ENCODE results near the gene SUPV3L1. TPM values are rescaled to one million over a fixed set of nuclear protein-coding genes. Genes with fewer than 3 reads are reported as not detected.

Gene SUPV3L1
- total and polyA plus RNA-seq, 9 of the 15 experiments (the other 6 are each of a cell fraction or from before 2014, with no cell fraction given) = 45.2 to 156 (median 92.6) TPM

- peak; percentile 91 for TF ChIP-seq MGA (IDR thresholded peaks at IDR 0.05)
- TF ChIP-seq CHCHD3 (CRISPR knock-in tag; IDR thresholded peaks at IDR 0.05) = no peak
- no peak for TF ChIP-seq DLX4 (CRISPR knock-in tag; IDR thresholded peaks at IDR 0.05)
- no peak; the same call in 1 of the 2 replicates for TF ChIP-seq GTF2E2 (tag; IDR thresholded peaks at IDR 0.05)
- TF ChIP-seq CEBPB (tag; IDR thresholded peaks at IDR 0.05) = no peak
- no peak for TF ChIP-seq DNMT1 (IDR thresholded peaks at IDR 0.05)
- TF ChIP-seq CCNT2 (IDR thresholded peaks at IDR 0.05; ENCODE audit: borderline replicate concordance, extremely low read depth, insufficient read length, low read depth, low read length) = no peak
- no peak for TF ChIP-seq ZNF696 (CRISPR knock-in tag; conservative IDR thresholded peaks at IDR 0.05)
- TF ChIP-seq ZNF77 (CRISPR knock-in tag; IDR thresholded peaks at IDR 0.05) = no peak
- no peak for TF ChIP-seq NCOR1 (IDR thresholded peaks at IDR 0.05)
- no peak for TF ChIP-seq HNRNPH1 (optimal IDR thresholded peaks at IDR 0.05; ENCODE audit: low read depth, low read length)
- no peak for TF ChIP-seq E2F5 (CRISPR knock-in tag; IDR thresholded peaks at IDR 0.05)
- no peak for TF ChIP-seq HMGN3 (IDR thresholded peaks at IDR 0.05; ENCODE audit: borderline replicate concordance, extremely low read depth, insufficient read length, low read depth, low read length)
- TF ChIP-seq GATAD2B (IDR thresholded peaks at IDR 0.05; ENCODE audit: borderline replicate concordance) = no peak
Observed at GRCh38 chr10:69213591-69214311, 33.7 kb downstream of the SUPV3L1 start (continued).

Measured in K562 (cell line).